Measurements from ENCODE around the gene CFAP119.

- TF ChIP-seq, protein P1, sequence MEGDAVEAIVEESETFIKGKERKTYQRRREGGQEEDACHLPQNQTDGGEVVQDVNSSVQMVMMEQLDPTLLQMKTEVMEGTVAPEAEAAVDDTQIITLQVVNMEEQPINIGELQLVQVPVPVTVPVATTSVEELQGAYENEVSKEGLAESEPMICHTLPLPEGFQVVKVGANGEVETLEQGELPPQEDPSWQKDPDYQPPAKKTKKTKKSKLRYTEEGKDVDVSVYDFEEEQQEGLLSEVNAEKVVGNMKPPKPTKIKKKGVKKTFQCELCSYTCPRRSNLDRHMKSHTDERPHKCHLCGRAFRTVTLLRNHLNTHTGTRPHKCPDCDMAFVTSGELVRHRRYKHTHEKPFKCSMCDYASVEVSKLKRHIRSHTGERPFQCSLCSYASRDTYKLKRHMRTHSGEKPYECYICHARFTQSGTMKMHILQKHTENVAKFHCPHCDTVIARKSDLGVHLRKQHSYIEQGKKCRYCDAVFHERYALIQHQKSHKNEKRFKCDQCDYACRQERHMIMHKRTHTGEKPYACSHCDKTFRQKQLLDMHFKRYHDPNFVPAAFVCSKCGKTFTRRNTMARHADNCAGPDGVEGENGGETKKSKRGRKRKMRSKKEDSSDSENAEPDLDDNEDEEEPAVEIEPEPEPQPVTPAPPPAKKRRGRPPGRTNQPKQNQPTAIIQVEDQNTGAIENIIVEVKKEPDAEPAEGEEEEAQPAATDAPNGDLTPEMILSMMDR (IDR thresholded peaks at IDR 0.05) = no peak
- TF ChIP-seq POLR2A (IDR thresholded peaks at IDR 0.05) = no peak
These were observed 41.1 kb upstream of the CFAP119 start for GRCh38 chr16:30802936-30803335.

All from testis (tissue), 2 donors.